ENCODE data around the gene FALEC. TPM values are rescaled to one million over a fixed set of nuclear protein-coding genes. Genes with fewer than 3 reads are reported as not detected.
"Not testable (repeated sequence)": the region's sequence is repeated elsewhere in the genome, so short reads cannot be mapped to it uniquely, and the experiment has no call there.

FALEC gene
- total RNA-seq, 1 experiment from 2014 or later = 1.0 TPM

GRCh38 chr1:150568594-150568966 lies 53.0 kb downstream of the FALEC start:
- TF ChIP-seq SIN3A (IDR thresholded peaks at IDR 0.05; ENCODE audit: borderline replicate concordance, insufficient read depth, low read depth, low read length) (no peak), CTCF (IDR thresholded peaks at IDR 0.05) (no peak), POLR2AphosphoS5 (IDR thresholded peaks at IDR 0.05; ENCODE audit: low read depth, low read length) (no peak; the same call in none of the 2 replicates), REST (IDR thresholded peaks at IDR 0.05; ENCODE audit: insufficient read depth in 1 of 2, low read depth in 2 of 2, low read length in 1 of 2) (no peak), TCF7L2 (IDR thresholded peaks at IDR 0.05; ENCODE audit: low read depth, low read length) (no peak)
- intact Hi-C loops (cut with micrococcal nuclease; ENCODE audit: unreplicated experiment) (no loop called here), in situ Hi-C loops (cut with HindIII; ENCODE audit: low pct_unique_long_range_greater_than_20kb, low sequenced_read_pairs) (no loop called here)
- no peaks in the 10 kb centered on the region for H3K27me3 ChIP-seq (ENCODE audit: control insufficient read depth, insufficient read depth, low read length)
- no peaks in the 10 kb centered on the region for H3K9me3 ChIP-seq (ENCODE audit: control insufficient read depth, insufficient read depth, low read depth, low read length)
- peak; percentile 37 for ATAC-seq
- BruUV-seq (replicated peaks) = no TSS peak
- peak overlapping the region in 1 of 2 experiments; percentile 9; a peak in 1 of 4 replicates for H3K4me3 ChIP-seq (ENCODE audit: low read depth in 2 of 2, low read length in 2 of 2)
- no peak for DNase-seq (ENCODE audit: low read depth, low spot score)
- ChIA-PET POLR2A (interaction anchor here (0.7 to 1.2 kb wide), 2 partner anchors 11 to 337 kb away, joined by 4 to 6 read pairs; partner anchors contain the start of gene MCL1), CTCF (interaction anchor here (0.5 kb wide), 1 partner anchor 20 kb away, joined by 3 read pairs; no protein-coding TSS in a partner anchor)
- peak overlapping the region; percentile 82 for H3K27ac ChIP-seq (ENCODE audit: low read length)
- peaks cover 7% of the 10 kb centered on the region; the same call in 1 of the 2 replicates for H3K36me3 ChIP-seq (ENCODE audit: control insufficient read depth, insufficient read depth, low read length)
- peaks cover 73% of the 10 kb centered on the region for H3K4me1 ChIP-seq (ENCODE audit: control insufficient read depth, insufficient read depth, low read length)

- Histone ChIP-seq H3K27ac (ENCODE audit: low read length) (peak overlapping the region; percentile 51), H3K9me3 (ENCODE audit: control insufficient read depth, insufficient read depth, low read depth, low read length) (no peaks in the 10 kb centered on the region), H3K27me3 (ENCODE audit: control insufficient read depth, insufficient read depth, low read length) (no peaks in the 10 kb centered on the region), H3K4me3 (ENCODE audit: low read depth in 2 of 2, low read length in 2 of 2) (peak overlapping the region in 1 of 2 experiments; percentile 1; a peak in 1 of 4 replicates), H3K36me3 (ENCODE audit: control insufficient read depth, insufficient read depth, low read length) (peaks cover 46% of the 10 kb centered on the region), H3K4me1 (ENCODE audit: control insufficient read depth, insufficient read depth, low read length) (peaks cover 58% of the 10 kb centered on the region)
- ATAC-seq = no peak
- BruUV-seq (replicated peaks) = no TSS peak
- CTCF ChIA-PET = no interaction called here
- TF ChIP-seq TCF7L2 (IDR thresholded peaks at IDR 0.05; ENCODE audit: low read depth, low read length) (no peak), REST (IDR thresholded peaks at IDR 0.05; ENCODE audit: insufficient read depth in 1 of 2, low read depth in 2 of 2, low read length in 1 of 2) (no peak), CTCF (IDR thresholded peaks at IDR 0.05) (no peak), POLR2AphosphoS5 (IDR thresholded peaks at IDR 0.05; ENCODE audit: low read depth, low read length) (0 out of 2 replicates have a peak, but pooled peaks have one; percentile 1), SIN3A (IDR thresholded peaks at IDR 0.05; ENCODE audit: borderline replicate concordance, insufficient read depth, low read depth, low read length) (no peak)
- intact Hi-C loops (cut with micrococcal nuclease; ENCODE audit: unreplicated experiment) = no loop called here
- POLR2A ChIA-PET = interaction anchor here (0.7 to 2.9 kb wide), 2 partner anchors 10 to 308 kb away, joined by 3 to 13 read pairs; no protein-coding TSS in a partner anchor
- in situ Hi-C loops (cut with HindIII; ENCODE audit: low pct_unique_long_range_greater_than_20kb, low sequenced_read_pairs) = no loop called here
- DNase-seq (ENCODE audit: low read depth, low spot score) = no peak
Observed at GRCh38 chr1:150572918-150573647, 57.5 kb downstream of the FALEC start.

GRCh38 chr1:150573648-150574071 lies 58.1 kb downstream of the FALEC start:
- DNase-seq (ENCODE audit: low read depth, low spot score); H3K4me3 ChIP-seq (ENCODE audit: low read depth in 2 of 2, low read length in 2 of 2); in situ Hi-C loops (cut with HindIII; ENCODE audit: low pct_unique_long_range_greater_than_20kb, low sequenced_read_pairs); CTCF ChIA-PET; ATAC-seq; intact Hi-C loops (cut with micrococcal nuclease; ENCODE audit: unreplicated experiment); H3K27me3 ChIP-seq (ENCODE audit: control insufficient read depth, insufficient read depth, low read length); H3K9me3 ChIP-seq (ENCODE audit: control insufficient read depth, insufficient read depth, low read depth, low read length); BruUV-seq (replicated peaks): not testable (repeated sequence)
- Histone ChIP-seq H3K36me3 (ENCODE audit: control insufficient read depth, insufficient read depth, low read length) (peaks cover 51% of the 10 kb centered on the region), H3K27ac (ENCODE audit: low read length) (peak overlapping the region; percentile 51; the same call in 1 of the 2 replicates), H3K4me1 (ENCODE audit: control insufficient read depth, insufficient read depth, low read length) (peaks cover 52% of the 10 kb centered on the region)
- POLR2A ChIA-PET = interaction anchor here (2.9 kb wide), 1 partner anchor 11 kb away, joined by 13 read pairs; no protein-coding TSS in a partner anchor
